ENCODE data around the gene ARHGAP42. TPM values are rescaled to one million over a fixed set of nuclear protein-coding genes. Genes with fewer than 3 reads are reported as not detected.

The ARHGAP42 gene
- total RNA-seq, 1 experiment from 2014 or later = 39.1 TPM

- DNase-seq = no peak
- Mint-ChIP-seq H3K27me3 (ENCODE audit: low read depth) (no peaks in the 10 kb centered on the region), H3K27ac (no peak overlapping the region), H3K36me3 (ENCODE audit: insufficient read depth in 1 of 3, low read depth in 3 of 3) (peaks cover 10 to 25% (median 14%) of the 10 kb centered on the region in 3 experiments), H3K4me3 (no peak overlapping the region), H3K4me1 (peaks cover 15 to 17% of the 10 kb centered on the region in 2 experiments), H3K9me3 (peaks cover 12 to 15% of the 10 kb centered on the region in 2 experiments; a peak in 3 of 5 replicates)
- H2BK15ac ChIP-seq (ENCODE audit: low read depth, low read length) = no peak overlapping the region
- H3K9ac ChIP-seq (ENCODE audit: extremely low read depth, insufficient read length, low read length) = no peak overlapping the region
- H3K4me1 ChIP-seq (ENCODE audit: insufficient read depth, low read length) = no peaks in the 10 kb centered on the region
- H3K27ac ChIP-seq (ENCODE audit: insufficient read length, low read depth, low read length) = no peak overlapping the region
- H3K79me2 ChIP-seq (ENCODE audit: insufficient read depth, low read length) = no peaks in the 10 kb centered on the region
- H2BK20ac ChIP-seq (ENCODE audit: low read depth, low read length, poor library complexity, severe bottlenecking) = no peak overlapping the region
- no peak overlapping the region for H2BK5ac ChIP-seq (ENCODE audit: insufficient read length, low read length)
- H4K91ac ChIP-seq (ENCODE audit: insufficient read length, low read depth, low read length) = no peak overlapping the region
- no peaks in the 10 kb centered on the region for H3K27me3 ChIP-seq (ENCODE audit: insufficient read depth, low read length)
- no peak overlapping the region for H3T11ph ChIP-seq (ENCODE audit: low read length)
- no peak overlapping the region for H3K4me2 ChIP-seq (ENCODE audit: insufficient read depth, insufficient read length, low read length)
- no peak overlapping the region for H3K56ac ChIP-seq (ENCODE audit: insufficient read length, low read depth, low read length)
- H4K20me1 ChIP-seq (ENCODE audit: control insufficient read depth, insufficient read depth, insufficient read length) = no peaks in the 10 kb centered on the region
- no peak for TF ChIP-seq CTCF (conservative IDR thresholded peaks at IDR 0.05)
- no peaks in the 10 kb centered on the region for H3K79me1 ChIP-seq (ENCODE audit: insufficient read depth, low read depth, low read length, poor library complexity, severe bottlenecking)
- no peak overlapping the region for H2AK5ac ChIP-seq (ENCODE audit: insufficient read length, low read length)
- H2BK12ac ChIP-seq (ENCODE audit: insufficient read length, low read depth, low read length) = no peak overlapping the region
- H3K14ac ChIP-seq (ENCODE audit: insufficient read depth, low read length) = no peak overlapping the region
- no peak overlapping the region for H2AFZ ChIP-seq (ENCODE audit: low read length)
- H3K4ac ChIP-seq (ENCODE audit: low read depth, low read length) = no peak overlapping the region
- H3K23me2 ChIP-seq (ENCODE audit: insufficient read length, low read depth, low read length, poor library complexity, severe bottlenecking) = no peaks in the 10 kb centered on the region
- H3K18ac ChIP-seq (ENCODE audit: insufficient read length, low read depth, low read length) = no peak overlapping the region
- H3K9me3 ChIP-seq (ENCODE audit: control insufficient read depth, low read depth, low read length) = no peaks in the 10 kb centered on the region
- H4K8ac ChIP-seq (replicated peaks; ENCODE audit: insufficient read length, low read depth, low read length) = no peak overlapping the region
- no peak overlapping the region for H3K23ac ChIP-seq (ENCODE audit: insufficient read length, low read depth, low read length)
- WGBS (ENCODE audit: extremely low coverage, insufficient read length, low lambda C conversion rate) = no CpG with 5 or more reads among the region's 1 CpG
- no peak overlapping the region for H2BK120ac ChIP-seq (ENCODE audit: low read depth, low read length, poor library complexity, severe bottlenecking)
- no peak overlapping the region for H4K5ac ChIP-seq (ENCODE audit: insufficient read length, low read depth, low read length)
Measured at GRCh38 chr11:100882957-100883356, 195.9 kb downstream of the ARHGAP42 start.

Measured in H9 (cell line).